Measurements from ENCODE around the gene HPSE2.

- no peak for TF ChIP-seq POLR2A (IDR thresholded peaks at IDR 0.05; ENCODE audit: low read depth, low read length)
- no peak for TF ChIP-seq POLR2AphosphoS5 (IDR thresholded peaks at IDR 0.05; ENCODE audit: low read depth, low read length)
Observed at GRCh38 chr10:99233000-99233688, 2.5 kb downstream of the HPSE2 start.
